CD4-positive, CD25-positive, alpha-beta regulatory T cell (primary cell): ENCODE results near the gene RAMAC. TPM values are rescaled to one million over a fixed set of nuclear protein-coding genes. Genes with fewer than 3 reads are reported as not detected.

Experiments
- ATAC-seq, 2 donors: fragments of 150-1000 bp; cut with Tn5 transposase; one replicate each; pipeline ENCODE4 v1.10.0; 2021; ENCODE audit warnings: low read depth in 2 of 2, moderate number of reproducible peaks in 2 of 2, moderate library complexity in 1 of 2
- DNase-seq, 3 donors: peaks; one replicate each; pipeline versions ENCODE4 v3.0.0 to v3.0.0-alpha.2; 2012 to 2022; ENCODE audit warnings: mixed read lengths in 1 of 3
- H3K27ac ChIP-seq: one replicate; pipeline ENCODE4 v1.7.0; 2013; ENCODE audit warnings: mild to moderate bottlenecking, low read length; ENCODE audit not compliant: insufficient read depth, poor library complexity, severe bottlenecking
- H3K27me3 ChIP-seq: one replicate; pipeline ENCODE4 v1.7.0; 2013; ENCODE audit warnings: low read length; ENCODE audit not compliant: control insufficient read depth, insufficient read depth
- H3K36me3 ChIP-seq: one replicate; pipeline ENCODE4 v1.7.0; 2013; ENCODE audit warnings: mild to moderate bottlenecking, low read length, moderate library complexity; ENCODE audit not compliant: control insufficient read depth, insufficient read depth
- H3K4me1 ChIP-seq: 2 replicates; pipeline ENCODE4 v1.7.0; 2013; ENCODE audit warnings: mild to moderate bottlenecking, low read length; ENCODE audit not compliant: insufficient read depth, control insufficient read depth, poor library complexity, severe bottlenecking
- H3K4me3 ChIP-seq: one replicate; pipeline ENCODE4 v1.7.0; 2013; ENCODE audit warnings: low read depth, mild to moderate bottlenecking, low read length, moderate library complexity
- H3K9me3 ChIP-seq, 2 experiments: 1 replicate in 1 of 2; 2 replicates in 1 of 2; pipeline ENCODE4 v1.7.0; 2013; ENCODE audit warnings: low read length in 2 of 2, mild to moderate bottlenecking in 1 of 2, moderate library complexity in 1 of 2; ENCODE audit not compliant: control insufficient read depth in 2 of 2
- H3K27ac Mint-ChIP-seq, 3 donors: one replicate each; pipeline ENCODE4 v1.8.0; 2020 to 2022; ENCODE audit warnings: mild to moderate bottlenecking in 3 of 3, mixed read lengths in 3 of 3, moderate library complexity in 2 of 3
- H3K27me3 Mint-ChIP-seq: one replicate; pipeline ENCODE4 v1.8.0; 2022; ENCODE audit warnings: mild to moderate bottlenecking, mixed read lengths
- H3K36me3 Mint-ChIP-seq: one replicate; pipeline ENCODE4 v1.8.0; 2020; ENCODE audit warnings: mixed read lengths
- H3K4me1 Mint-ChIP-seq, 4 donors: one replicate each; pipeline ENCODE4 v1.8.0; 2020 to 2022; ENCODE audit warnings: mixed read lengths in 4 of 4, mild to moderate bottlenecking in 1 of 4
- H3K4me3 Mint-ChIP-seq, 4 donors: one replicate each; pipeline ENCODE4 v1.8.0; 2020 to 2022; ENCODE audit warnings: mild to moderate bottlenecking in 4 of 4, mixed read lengths in 4 of 4, moderate library complexity in 3 of 4
- H3K9me3 Mint-ChIP-seq, 7 donors: one replicate each; pipeline ENCODE4 v1.8.0; 2020 to 2022; ENCODE audit warnings: mixed read lengths in 7 of 7, mild to moderate bottlenecking in 3 of 7, moderate library complexity in 2 of 7
- polyA plus RNA-seq, 4 donors: library from polyadenylated mRNA; unstranded; fragments of 300-500 nt; fragmentation: Illumina TruSeq; gene quantifications; one replicate each; pipeline ENCODE4 v1.2.3, GENCODE V29; 2021
- total RNA-seq: library from RNA; stranded (reverse); gene quantifications from one replicate; pipeline ENCODE4 v1.2.3, GENCODE V29; 2022

Gene RAMAC
- total and polyA plus RNA-seq, 5 donors from 2014 or later = 23.9 to 48.1 (median 41.3) TPM

DNA sequence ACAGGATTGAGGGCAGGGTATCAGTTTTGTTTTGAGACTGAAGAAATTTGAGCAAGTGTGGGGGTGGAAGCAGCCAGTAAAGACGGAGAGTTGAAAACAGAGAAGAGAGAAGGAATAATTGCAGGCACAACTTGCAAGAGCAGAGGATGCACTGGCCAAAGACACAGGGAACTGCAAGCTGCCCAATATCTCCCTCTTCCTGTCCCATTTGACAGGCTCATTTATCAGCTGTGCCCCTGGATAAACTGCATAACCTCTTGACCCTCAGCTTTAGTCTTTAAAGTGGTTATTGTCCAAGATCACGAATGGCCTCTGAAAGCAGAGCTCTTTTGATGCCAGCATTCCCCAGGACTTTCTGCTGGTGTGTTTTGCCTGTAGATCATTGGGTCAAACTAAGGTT is 5.0 kb upstream of the RAMAC start:
- Mint-ChIP-seq H3K4me1 (peaks cover 16 to 21% (median 18%) of the 10 kb centered on the region in 4 donors), H3K9me3 (peaks cover 0 to 2% (median 0%) of the 10 kb centered on the region in 7 donors)

DNA sequence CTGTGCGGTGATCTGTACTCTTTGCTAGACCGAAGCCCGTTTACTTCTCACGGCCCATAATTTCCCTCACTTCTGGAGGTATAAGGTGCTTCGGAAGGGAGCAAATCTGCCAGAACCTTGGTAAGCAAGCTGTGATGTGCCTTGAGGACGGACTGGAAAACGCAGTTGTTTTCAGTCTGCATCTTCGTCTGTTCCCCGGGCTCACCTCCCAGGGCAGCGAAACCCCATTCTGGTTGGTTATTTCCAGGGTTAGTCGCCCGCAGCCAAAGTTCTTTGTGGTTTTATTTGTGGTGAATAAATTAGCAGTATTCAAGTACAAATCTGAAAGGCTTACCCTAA is 401 bp downstream of the RAMAC start:
- H3K9me3 ChIP-seq = no peaks in the 10 kb centered on the region
- peak; percentile 14 to 24 for ATAC-seq
- H3K27me3 Mint-ChIP-seq = no peaks in the 10 kb centered on the region

More for the DNA sequence above, 5.0 kb upstream of the RAMAC start:
- peaks cover 8% of the 10 kb centered on the region for H3K36me3 Mint-ChIP-seq
- Histone ChIP-seq H3K36me3 (no peaks in the 10 kb centered on the region), H3K4me1 (peaks cover 9% of the 10 kb centered on the region), H3K27me3 (no peaks in the 10 kb centered on the region), H3K4me3 (no peak overlapping the region), H3K9me3 (no peaks in the 10 kb centered on the region), H3K27ac (no peak overlapping the region)
- H3K27ac Mint-ChIP-seq = no peak overlapping the region
- ATAC-seq (no peak), DNase-seq (no peak)
- H3K27me3 Mint-ChIP-seq = no peaks in the 10 kb centered on the region
- H3K4me3 Mint-ChIP-seq = no peak overlapping the region

GRCh38 chr15:82992436-82992998 is 6.5 kb downstream of the RAMAC start:
- no peak overlapping the region for H3K4me3 Mint-ChIP-seq
- no peaks in the 10 kb centered on the region for H3K9me3 Mint-ChIP-seq

More for the DNA sequence above, 401 bp downstream of the RAMAC start:
- H3K4me1 ChIP-seq = peaks cover 21% of the 10 kb centered on the region
- Mint-ChIP-seq H3K9me3 (no peaks in the 10 kb centered on the region), H3K4me3 (peak overlapping the region; percentile 95 to 99 (median 98)), H3K27ac (peak overlapping the region; percentile 51 to 96 (median 96)), H3K36me3 (peaks cover 18% of the 10 kb centered on the region), H3K4me1 (peaks cover 25 to 49% (median 29%) of the 10 kb centered on the region in 4 donors)
- DNase-seq = peak in 2 of 3 donors; percentile 17 to 58
- peak overlapping the region; percentile 97 for H3K4me3 ChIP-seq
- peaks cover 13% of the 10 kb centered on the region for H3K36me3 ChIP-seq
- peak overlapping the region; percentile 71 for H3K27ac ChIP-seq
- no peaks in the 10 kb centered on the region for H3K27me3 ChIP-seq

GRCh38 chr15:82993144-82993543 is 7.1 kb downstream of the RAMAC start:
- H3K4me1 ChIP-seq = no peaks in the 10 kb centered on the region
- Mint-ChIP-seq H3K27ac (no peak overlapping the region), H3K27me3 (no peaks in the 10 kb centered on the region), H3K36me3 (peaks cover 18% of the 10 kb centered on the region), H3K4me3 (no peak overlapping the region), H3K9me3 (no peaks in the 10 kb centered on the region), H3K4me1 (peaks cover 0 to 15% (median 5%) of the 10 kb centered on the region in 4 donors)
- no peaks in the 10 kb centered on the region for H3K9me3 ChIP-seq
- no peak for ATAC-seq
- H3K27ac ChIP-seq = no peak overlapping the region
- H3K36me3 ChIP-seq = peaks cover 13% of the 10 kb centered on the region
- H3K27me3 ChIP-seq = no peaks in the 10 kb centered on the region
- DNase-seq = no peak
- no peak overlapping the region for H3K4me3 ChIP-seq

More at GRCh38 chr15:82992436-82992998, 6.5 kb downstream of the RAMAC start:
- Histone ChIP-seq H3K9me3 (no peaks in the 10 kb centered on the region), H3K27ac (no peak overlapping the region), H3K4me1 (peaks cover 2% of the 10 kb centered on the region), H3K36me3 (peaks cover 13% of the 10 kb centered on the region), H3K4me3 (no peak overlapping the region), H3K27me3 (no peaks in the 10 kb centered on the region)
- Mint-ChIP-seq H3K36me3 (peaks cover 18% of the 10 kb centered on the region), H3K27me3 (no peaks in the 10 kb centered on the region), H3K27ac (no peak overlapping the region), H3K4me1 (peaks cover under 1 to 18% (median 6%) of the 10 kb centered on the region in 4 donors)
- no peak for DNase-seq
- no peak for ATAC-seq

DNA sequence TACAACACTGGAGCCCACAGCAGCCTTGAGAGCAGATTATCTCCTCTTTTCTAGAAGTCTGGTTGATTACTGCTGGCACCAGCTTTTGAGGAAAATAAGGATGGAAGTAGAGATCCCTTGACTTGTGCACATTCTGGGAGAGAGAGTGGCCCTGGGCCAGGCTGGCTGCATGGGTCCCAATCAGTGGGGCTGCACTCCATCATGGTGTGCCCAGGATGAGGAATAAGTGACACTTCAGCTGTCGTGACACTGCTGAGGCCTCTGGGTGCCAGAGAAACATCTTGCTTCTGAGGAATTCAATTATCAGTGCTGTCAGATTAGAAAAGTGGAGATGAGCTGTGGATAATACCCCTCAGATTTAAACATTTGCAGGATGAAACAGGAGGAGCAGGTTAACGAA is 9.1 kb downstream of the RAMAC start:
- no peak for DNase-seq
- no peak overlapping the region for H3K4me3 Mint-ChIP-seq
- H3K27me3 Mint-ChIP-seq = no peaks in the 10 kb centered on the region

DNA sequence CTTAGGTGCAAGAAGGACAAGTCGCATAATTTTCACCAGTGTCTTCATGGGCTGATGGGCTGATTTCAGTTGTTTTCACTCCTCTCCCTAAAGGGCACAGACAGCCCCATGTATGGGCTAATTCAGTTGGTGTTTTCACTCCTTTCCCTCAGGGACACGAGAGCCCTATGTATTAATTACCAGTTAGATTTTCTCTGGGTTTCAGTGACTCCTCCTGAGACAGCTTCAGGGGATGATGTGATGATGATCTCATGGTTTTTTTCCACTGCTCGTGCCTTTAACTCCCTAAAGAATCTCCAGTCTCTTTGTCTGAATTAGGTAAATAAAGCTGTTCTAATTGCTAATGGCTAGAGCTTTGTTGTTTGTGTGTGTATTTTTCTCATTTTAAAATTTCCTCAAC is 9.9 kb downstream of the RAMAC start:
- Histone ChIP-seq H3K27ac (no peak overlapping the region), H3K36me3 (no peaks in the 10 kb centered on the region), H3K9me3 (no peaks in the 10 kb centered on the region), H3K4me1 (peaks cover 6% of the 10 kb centered on the region), H3K27me3 (no peaks in the 10 kb centered on the region), H3K4me3 (no peak overlapping the region)
- Mint-ChIP-seq H3K27me3 (no peaks in the 10 kb centered on the region), H3K4me3 (no peak overlapping the region), H3K27ac (peak overlapping the region in 2 of 3 donors; percentile 41 to 64), H3K4me1 (peaks cover 7 to 15% (median 10%) of the 10 kb centered on the region in 4 donors), H3K36me3 (peaks cover 4% of the 10 kb centered on the region), H3K9me3 (no peaks in the 10 kb centered on the region)
- ATAC-seq = no peak
- no peak for DNase-seq

More for the DNA sequence above, 9.1 kb downstream of the RAMAC start:
- Mint-ChIP-seq H3K27ac (no peak overlapping the region), H3K36me3 (peaks cover 8% of the 10 kb centered on the region), H3K9me3 (no peaks in the 10 kb centered on the region), H3K4me1 (peaks cover 5 to 10% (median 7%) of the 10 kb centered on the region in 4 donors)
- ATAC-seq = no peak
- H3K9me3 ChIP-seq = no peaks in the 10 kb centered on the region
- no peak overlapping the region for H3K27ac ChIP-seq
- no peaks in the 10 kb centered on the region for H3K27me3 ChIP-seq
- peaks cover 2% of the 10 kb centered on the region for H3K36me3 ChIP-seq
- H3K4me3 ChIP-seq = no peak overlapping the region
- peaks cover 4% of the 10 kb centered on the region for H3K4me1 ChIP-seq

DNA sequence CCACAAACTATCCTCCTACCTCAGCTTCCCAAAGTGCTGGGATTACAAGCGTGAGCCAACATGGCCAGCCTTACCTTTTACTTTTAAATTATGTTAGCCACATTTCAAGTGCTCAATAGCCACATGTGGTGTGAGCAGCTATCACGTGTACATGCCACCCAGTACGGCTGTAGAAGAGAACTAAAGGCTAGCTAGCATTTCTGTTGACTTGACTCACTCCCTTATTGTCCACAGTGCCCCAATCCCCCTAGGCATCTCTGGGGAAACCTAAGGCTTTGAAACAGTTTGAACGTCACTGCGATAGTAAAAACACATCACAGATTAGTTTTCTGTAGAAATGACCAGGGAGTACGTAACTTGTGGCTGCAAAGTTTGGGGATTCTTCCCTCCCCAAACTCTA is 13.4 kb downstream of the RAMAC start:
- Mint-ChIP-seq H3K4me1 (peaks cover 6 to 13% (median 8%) of the 10 kb centered on the region in 4 donors), H3K27me3 (no peaks in the 10 kb centered on the region), H3K9me3 (no peaks in the 10 kb centered on the region), H3K4me3 (no peak overlapping the region), H3K36me3 (no peaks in the 10 kb centered on the region), H3K27ac (peak overlapping the region in 1 of 3 donors; percentile 86)
- H3K4me1 ChIP-seq = peaks cover 6% of the 10 kb centered on the region
- H3K27me3 ChIP-seq = no peaks in the 10 kb centered on the region
- no peak for ATAC-seq
- no peak overlapping the region for H3K27ac ChIP-seq
- no peaks in the 10 kb centered on the region for H3K9me3 ChIP-seq
- H3K36me3 ChIP-seq = peaks cover 2% of the 10 kb centered on the region
- H3K4me3 ChIP-seq = no peak overlapping the region
- DNase-seq = no peak
